Loucy (cell line): ENCODE measurements around the gene SCUBE2.

Source experiments
- H2AFZ ChIP-seq: fragments of 200-600 bp; sonication (generic); 2 replicates; pipeline ENCODE4 v1.6.0; 2016; ENCODE audit warnings: antibody characterized with exemption, mild to moderate bottlenecking, low read length, moderate library complexity
- H3F3A ChIP-seq: fragments of 200-600 bp; 2 replicates; pipeline ENCODE4 v1.6.0; 2016; ENCODE audit warnings: antibody characterized with exemption, low read depth, mild to moderate bottlenecking
- H3K27me3 ChIP-seq: fragments of 200-600 bp; sonication (generic); 2 replicates; pipeline ENCODE4 v1.6.1; 2014; ENCODE audit warnings: low read length, mild to moderate bottlenecking; ENCODE audit not compliant: insufficient read depth, poor library complexity, severe bottlenecking
- H3K36me3 ChIP-seq: fragments of 200-600 bp; sonication (generic); 2 replicates; pipeline ENCODE4 v1.6.1; 2016; ENCODE audit warnings: low read length; ENCODE audit not compliant: insufficient read depth
- H3K4me1 ChIP-seq: fragments of 200-600 bp; sonication (generic); 2 replicates; pipeline ENCODE4 v1.5.1; 2014; ENCODE audit warnings: low read length, mild to moderate bottlenecking; ENCODE audit not compliant: insufficient read depth, poor library complexity, severe bottlenecking
- H3K4me2 ChIP-seq: fragments of 200-600 bp; sonication (generic); 2 replicates; pipeline ENCODE4 v1.6.0; 2014; ENCODE audit warnings: antibody characterized with exemption, low read length, low read depth, mild to moderate bottlenecking; ENCODE audit not compliant: poor library complexity, severe bottlenecking
- H3K4me3 ChIP-seq: fragments of 200-600 bp; sonication (generic); 2 replicates; pipeline ENCODE4 v1.5.1; 2014; ENCODE audit warnings: low read length, mild to moderate bottlenecking, mixed read lengths; ENCODE audit not compliant: poor library complexity, severe bottlenecking
- H3K79me2 ChIP-seq: fragments of 200-600 bp; sonication (generic); 2 replicates; pipeline ENCODE4 v1.6.1; 2014; ENCODE audit warnings: low read length; ENCODE audit not compliant: insufficient read depth
- H3K9ac ChIP-seq: fragments of 200-600 bp; sonication (generic); 2 replicates; pipeline ENCODE4 v1.6.0; 2014; ENCODE audit warnings: mild to moderate bottlenecking, low read depth, low read length, moderate library complexity; ENCODE audit not compliant: poor library complexity, severe bottlenecking
- H3K9me2 ChIP-seq: fragments of 200-600 bp; sonication (generic); replicated peaks from 2 replicates; pipeline ENCODE4 v1.6.1; 2016; ENCODE audit warnings: low read depth, low read length, mixed read lengths
- H3K9me3 ChIP-seq: fragments of 200-600 bp; sonication (generic); 2 replicates; pipeline ENCODE4 v1.6.1; 2014; ENCODE audit warnings: mild to moderate bottlenecking, antibody characterized with exemption, low read length, low read depth; ENCODE audit not compliant: insufficient read depth
- H4K20me1 ChIP-seq: fragments of 200-600 bp; sonication (generic); 2 replicates; pipeline ENCODE4 v1.6.0; 2014; ENCODE audit warnings: antibody characterized with exemption, low read length, mild to moderate bottlenecking; ENCODE audit not compliant: insufficient read depth, poor library complexity, severe bottlenecking
- CTCF ChIP-seq: fragments of 200-600 bp; sonication (generic); conservative IDR thresholded peaks from 2 replicates; pipeline ENCODE4 v1.5.1; 2014; ENCODE audit warnings: mild to moderate bottlenecking, antibody characterized with exemption, low read length
- EZH2phosphoT487 ChIP-seq: fragments of 200-600 bp; IDR thresholded peaks from 2 replicates; pipeline ENCODE4 v1.6.1; 2018; ENCODE audit warnings: antibody characterized with exemption, mild to moderate bottlenecking, moderate library complexity, borderline replicate concordance

SCUBE2 gene

GRCh38 chr11:9136741-9137140 lies 45.3 kb upstream of the SCUBE2 start:
- Histone ChIP-seq H3K36me3 (peaks cover 18% of the 10 kb centered on the region; the same call in 1 of the 2 replicates), H3K9me2 (no peaks in the 10 kb centered on the region), H3K4me1 (peaks cover 7% of the 10 kb centered on the region), H3K4me2 (no peak overlapping the region), H3K9ac (no peak overlapping the region), H3K9me3 (no peaks in the 10 kb centered on the region), H3K79me2 (no peaks in the 10 kb centered on the region), H3K27me3 (no peaks in the 10 kb centered on the region), H4K20me1 (no peaks in the 10 kb centered on the region), H3K4me3 (no peak overlapping the region), H2AFZ (no peak overlapping the region), H3F3A (no peaks in the 10 kb centered on the region)
- TF ChIP-seq EZH2phosphoT487 (no peak), CTCF (no peak)

- Histone ChIP-seq H3K9me3 (no peaks in the 10 kb centered on the region), H3K4me2 (no peak overlapping the region), H3K27me3 (no peaks in the 10 kb centered on the region), H3K79me2 (no peaks in the 10 kb centered on the region), H4K20me1 (no peaks in the 10 kb centered on the region), H3K4me3 (no peak overlapping the region), H3K9me2 (no peaks in the 10 kb centered on the region), H3K36me3 (peaks cover under 1% of the 10 kb centered on the region; the same call in 1 of the 2 replicates), H3K9ac (no peak overlapping the region), H3F3A (no peaks in the 10 kb centered on the region), H2AFZ (no peak overlapping the region), H3K4me1 (peaks cover 7% of the 10 kb centered on the region)
- no peak for TF ChIP-seq CTCF
- no peak for TF ChIP-seq EZH2phosphoT487
Observed at GRCh38 chr11:9133956-9134355, 42.6 kb upstream of the SCUBE2 start.

GRCh38 chr11:9132203-9132878 lies 40.9 kb upstream of the SCUBE2 start:
- H3K9me3 ChIP-seq = no peaks in the 10 kb centered on the region
- H3K4me2 ChIP-seq = no peak overlapping the region
- TF ChIP-seq EZH2phosphoT487 (no peak), CTCF (no peak)
- no peaks in the 10 kb centered on the region for H4K20me1 ChIP-seq
- no peak overlapping the region for H2AFZ ChIP-seq
- H3K4me1 ChIP-seq = peaks cover 7% of the 10 kb centered on the region
- no peaks in the 10 kb centered on the region for H3K27me3 ChIP-seq
- no peaks in the 10 kb centered on the region for H3K36me3 ChIP-seq
- no peaks in the 10 kb centered on the region for H3K79me2 ChIP-seq
- H3K9me2 ChIP-seq = no peaks in the 10 kb centered on the region
- H3K9ac ChIP-seq = no peak overlapping the region
- H3K4me3 ChIP-seq = no peak overlapping the region
- no peaks in the 10 kb centered on the region for H3F3A ChIP-seq
